Epithelial cell of alveolus of lung (primary cell): ENCODE measurements around the gene RAB20. TPM values are rescaled to one million over a fixed set of nuclear protein-coding genes. Genes with fewer than 3 reads are reported as not detected.

Experiments
- total RNA-seq: library from RNA; depleted of rRNA; stranded (reverse); fragments of >200 nt; gene quantifications from 2 replicates; pipeline ENCODE4 v1.2.1, GENCODE V29; 2015

RAB20 gene
- 8.0 and 24.7 TPM in 2 replicates for total RNA-seq

GRCh38 chr13:110561344-110562035, at the start of gene RAB20:
Gene RAB20 (minus strand): TSS chr13:110561722. CDS start chr13:110561519, 203 bp downstream.

Other genes starting within 250 kb of the RAB20 start
- 18.1 and 53.7 TPM in 2 replicates for gene NAXD, start 53.8 kb upstream of the RAB20 start, total RNA-seq
- gene CARS2, start 144.4 kb upstream of the RAB20 start, total RNA-seq, result 32.9 and 43.8 TPM in 2 replicates
- 9.7 and 21.5 TPM in 2 replicates for gene ING1, start 152.0 kb upstream of the RAB20 start, total RNA-seq